NCI-H1048 (cell line): ENCODE measurements around the gene NUDT16L1.

Experiments used
- DNase-seq: peaks from one replicate; lab custom pipeline; 2025; lab: John Stamatoyannopoulos, UW

Gene NUDT16L1

GRCh38 chr16:4695473-4696171 lies 2.3 kb downstream of the NUDT16L1 start:
- no peak for DNase-seq

- DNase-seq: no peak
Observed at GRCh38 chr16:4696172-4696904, 3.0 kb downstream of the NUDT16L1 start.

GRCh38 chr16:4696905-4697847 lies 3.8 kb downstream of the NUDT16L1 start:
- no peak for DNase-seq

- no peak for DNase-seq
Observed at GRCh38 chr16:4697848-4698291, 4.5 kb downstream of the NUDT16L1 start.

GRCh38 chr16:4698321-4699045 lies 5.1 kb downstream of the NUDT16L1 start:
- no peak for DNase-seq

- DNase-seq: no peak
Observed at GRCh38 chr16:4699046-4699556, 5.7 kb downstream of the NUDT16L1 start.

GRCh38 chr16:4700380-4700996 lies 7.1 kb downstream of the NUDT16L1 start:
- no peak for DNase-seq

- DNase-seq: no peak
Observed at GRCh38 chr16:4700997-4701743, 7.8 kb downstream of the NUDT16L1 start.

GRCh38 chr16:4701791-4702465 lies 8.6 kb downstream of the NUDT16L1 start:
- no peak for DNase-seq

- DNase-seq: no peak
Observed at GRCh38 chr16:4702466-4702808, 9.1 kb downstream of the NUDT16L1 start.

GRCh38 chr16:4703906-4704305 lies 10.5 kb downstream of the NUDT16L1 start:
- DNase-seq: no peak

GRCh38 chr16:4704491-4704890 lies 11.1 kb downstream of the NUDT16L1 start:
- DNase-seq: no peak

- no peak for DNase-seq
Observed at GRCh38 chr16:4704913-4705312, 11.6 kb downstream of the NUDT16L1 start.

GRCh38 chr16:4706871-4707270 lies 13.5 kb downstream of the NUDT16L1 start:
- DNase-seq: no peak

- no peak for DNase-seq
Observed at GRCh38 chr16:4709481-4709880, 16.1 kb downstream of the NUDT16L1 start.

GRCh38 chr16:4713663-4714501 lies 20.5 kb downstream of the NUDT16L1 start:
- DNase-seq: no peak

- no peak for DNase-seq
Observed at GRCh38 chr16:4714996-4715395, 21.6 kb downstream of the NUDT16L1 start.

GRCh38 chr16:4718466-4718865 lies 25.1 kb downstream of the NUDT16L1 start:
- DNase-seq: no peak
